ENCODE results near the gene HMCES.

The HMCES gene

GRCh38 chr3:129268396-129268795 is 10.3 kb upstream of the HMCES start:
- no peak overlapping the region for H3K4me3 ChIP-seq (replicated peaks; ENCODE audit: low read depth, low read length)
- DNase-seq (ENCODE audit: low read depth): no peak
- no peak for TF ChIP-seq CTCF (IDR thresholded peaks at IDR 0.05; ENCODE audit: low read length, missing control alignments)

- no peak overlapping the region for H3K4me3 ChIP-seq (replicated peaks; ENCODE audit: low read depth, low read length)
- no peak for DNase-seq (ENCODE audit: low read depth)
- no peak for TF ChIP-seq CTCF (IDR thresholded peaks at IDR 0.05; ENCODE audit: low read length, missing control alignments)
Measured at GRCh38 chr3:129271674-129272073, 7.0 kb upstream of the HMCES start.

- no peak for DNase-seq (ENCODE audit: low read depth)
- TF ChIP-seq CTCF (IDR thresholded peaks at IDR 0.05; ENCODE audit: low read length, missing control alignments): no peak
- H3K4me3 ChIP-seq (replicated peaks; ENCODE audit: low read depth, low read length): no peak overlapping the region
Measured at GRCh38 chr3:129276385-129276784, 2.3 kb upstream of the HMCES start.

GRCh38 chr3:129277829-129278271 is 820 bp upstream of the HMCES start:
- no peak overlapping the region for H3K4me3 ChIP-seq (replicated peaks; ENCODE audit: low read depth, low read length)
- DNase-seq (ENCODE audit: low read depth): no peak
- TF ChIP-seq CTCF (IDR thresholded peaks at IDR 0.05; ENCODE audit: low read length, missing control alignments): no peak

GRCh38 chr3:129278966-129279906 is 566 bp downstream of the HMCES start:
- H3K4me3 ChIP-seq (replicated peaks; ENCODE audit: low read depth, low read length): peak overlapping the region; percentile 82
- no peak for TF ChIP-seq CTCF (IDR thresholded peaks at IDR 0.05; ENCODE audit: low read length, missing control alignments)
- peak; percentile 69 for DNase-seq (ENCODE audit: low read depth)

GRCh38 chr3:129280183-129280582 is 1.5 kb downstream of the HMCES start:
- DNase-seq (ENCODE audit: low read depth): no peak
- TF ChIP-seq CTCF (IDR thresholded peaks at IDR 0.05; ENCODE audit: low read length, missing control alignments): no peak
- H3K4me3 ChIP-seq (replicated peaks; ENCODE audit: low read depth, low read length): peak overlapping the region; percentile 82
